IMR-90 (cell line): ENCODE results near the gene UBTD1. TPM values are rescaled to one million over a fixed set of nuclear protein-coding genes. Genes with fewer than 3 reads are reported as not detected.
A peak's percentile ranks its signal among the peaks of the same experiment; 100 is the strongest.

Source experiments
- ATAC-seq: fragments of 200-7000 bp; cut with Tn5 transposase; 2 replicates; pipeline ENCODE4 v1.9.1; 2020; ENCODE audit warnings: low read depth, mild to moderate bottlenecking, moderate library complexity
- Bru-seq: library from RNA; stranded (reverse); fragments of 400-500 nt; gene quantifications from one replicate; lab custom pipeline; 2021; lab: Mats Ljungman, UMichigan
- BruChase-seq, 2 experiments: library from RNA; stranded (reverse); fragments of 400-500 nt; gene quantifications; one replicate each; lab custom pipeline; 2021; lab: Mats Ljungman, UMichigan
- BruUV-seq: library from RNA; stranded (reverse); fragments of 400-500 nt; replicated peaks from 2 replicates; lab custom pipeline; 2021; lab: Mats Ljungman, UMichigan
- CTCF ChIA-PET: fragments of 300-600 bp; formaldehyde crosslinking; extraction: SDS; loops from one replicate; lab custom pipeline; 2021; ENCODE audit warnings: antibody characterized with exemption; lab: Yijun Ruan, JAX
- POLR2A ChIA-PET: fragments of 300-600 bp; sonication (Branson Sonifier 250); formaldehyde crosslinking; loops from one replicate; lab custom pipeline; 2022; ENCODE audit warnings: antibody characterized with exemption; ENCODE audit not compliant: unreplicated experiment; lab: Charles Lee
- DNase-seq: peaks from one replicate; pipeline ENCODE4 v3.0.0; 2013
- H2AFZ ChIP-seq: replicated peaks from 2 replicates; pipeline ENCODE3; 2013; ENCODE audit warnings: low read length, mild to moderate bottlenecking; ENCODE audit not compliant: poor library complexity
- H2AK5ac ChIP-seq: 2 replicates; pipeline ENCODE4 v1.6.1; 2013; ENCODE audit warnings: low read depth, low read length, inconsistent platforms
- H2AK9ac ChIP-seq: replicated peaks from 2 replicates; pipeline ENCODE3; 2013; ENCODE audit warnings: mild to moderate bottlenecking, low read depth, low read length, moderate library complexity; ENCODE audit not compliant: poor library complexity
- H2BK120ac ChIP-seq: 2 replicates; pipeline ENCODE4 v1.6.1; 2013; ENCODE audit warnings: low read depth, low read length, inconsistent platforms
- H2BK15ac ChIP-seq: 3 replicates; pipeline ENCODE4 v1.6.1; 2013; ENCODE audit warnings: low read depth, low read length, inconsistent platforms
- H2BK20ac ChIP-seq: 2 replicates; pipeline ENCODE4 v1.6.1; 2013; ENCODE audit warnings: low read depth, mild to moderate bottlenecking, inconsistent platforms, low read length, moderate library complexity
- H2BK5ac ChIP-seq: 2 replicates; pipeline ENCODE4 v1.6.1; 2013; ENCODE audit warnings: mild to moderate bottlenecking, low read depth, low read length, inconsistent platforms; ENCODE audit not compliant: poor library complexity, severe bottlenecking
- H3K14ac ChIP-seq: replicated peaks from 2 replicates; pipeline ENCODE4 v1.6.1; 2013; ENCODE audit warnings: low read depth, low read length, inconsistent platforms
- H3K18ac ChIP-seq: 2 replicates; pipeline ENCODE4 v1.6.1; 2013; ENCODE audit warnings: low read depth, low read length, control low read depth
- H3K23ac ChIP-seq: 2 replicates; pipeline ENCODE4 v1.6.1; 2013; ENCODE audit warnings: low read depth, low read length, inconsistent platforms
- H3K27ac ChIP-seq: 2 replicates; pipeline ENCODE4 v1.5.1; 2013; ENCODE audit warnings: mild to moderate bottlenecking, control low read depth, low read length; ENCODE audit not compliant: insufficient read depth
- H3K27me3 ChIP-seq: 2 replicates; pipeline ENCODE4 v1.6.1; 2013; ENCODE audit warnings: low read length; ENCODE audit not compliant: control insufficient read depth, insufficient read depth
- H3K36me3 ChIP-seq: 2 replicates; pipeline ENCODE4 v1.6.1; 2013; ENCODE audit warnings: low read length, mixed read lengths; ENCODE audit not compliant: control insufficient read depth, insufficient read depth
- H3K4ac ChIP-seq: 2 replicates; pipeline ENCODE4 v1.6.1; 2013; ENCODE audit warnings: low read depth, low read length, inconsistent platforms
- H3K4me1 ChIP-seq: 2 replicates; pipeline ENCODE4 v1.6.1; 2013; ENCODE audit warnings: low read length, mixed read lengths; ENCODE audit not compliant: control insufficient read depth, insufficient read depth
- H3K4me2 ChIP-seq: 2 replicates; pipeline ENCODE4 v1.6.1; 2013; ENCODE audit warnings: low read depth, mild to moderate bottlenecking, control low read depth, low read length, moderate library complexity
- H3K4me3 ChIP-seq: 2 replicates; pipeline ENCODE4 v1.5.1; 2013; ENCODE audit warnings: low read depth, mild to moderate bottlenecking, control low read depth, low read length, moderate library complexity; ENCODE audit not compliant: insufficient read depth
- H3K56ac ChIP-seq: 2 replicates; pipeline ENCODE4 v1.6.1; 2013; ENCODE audit warnings: low read length, inconsistent platforms; ENCODE audit not compliant: insufficient read depth; ENCODE audit errors: extremely low read depth
- H3K79me1 ChIP-seq, 2 experiments: 2 replicates each; pipeline ENCODE4 v1.6.1; 2013; ENCODE audit warnings: low read length in 2 of 2, inconsistent platforms in 1 of 2, low read depth in 1 of 2
- H3K9ac ChIP-seq: 2 replicates; pipeline ENCODE4 v1.6.1; 2013; ENCODE audit warnings: low read depth, low read length, control low read depth
- H3K9me1 ChIP-seq: 2 replicates; pipeline ENCODE4 v1.6.1; 2013; ENCODE audit warnings: low read length, inconsistent platforms; ENCODE audit not compliant: insufficient read depth
- H3K9me3 ChIP-seq: 2 replicates; pipeline ENCODE4 v1.6.1; 2013; ENCODE audit warnings: low read length; ENCODE audit not compliant: control insufficient read depth, insufficient read depth
- H4K20me1 ChIP-seq: 2 replicates; pipeline ENCODE4 v1.6.1; 2013; ENCODE audit warnings: low read length, inconsistent platforms; ENCODE audit not compliant: insufficient read depth
- H4K5ac ChIP-seq: 2 replicates; pipeline ENCODE4 v1.6.1; 2013; ENCODE audit warnings: mild to moderate bottlenecking, low read depth, low read length, control low read depth
- H4K8ac ChIP-seq, 2 experiments: 2 replicates each; pipeline ENCODE4 v1.6.1; 2013; ENCODE audit warnings: low read depth in 2 of 2, low read length in 2 of 2, control low read depth in 1 of 2, inconsistent platforms in 1 of 2
- H4K91ac ChIP-seq: 2 replicates; pipeline ENCODE4 v1.6.1; 2013; ENCODE audit warnings: low read depth, low read length, inconsistent platforms; ENCODE audit not compliant: insufficient read depth
- BHLHE40 ChIP-seq: fragments of 150-350 bp; IDR thresholded peaks from 2 replicates; pipeline ENCODE4 v1.6.1; 2016; ENCODE audit warnings: mild to moderate bottlenecking, low read depth, low read length
- FOS ChIP-seq: fragments of 150-350 bp; IDR thresholded peaks from 2 replicates; pipeline ENCODE4 v1.6.1; 2016; ENCODE audit warnings: low read depth, low read length
- MAZ ChIP-seq: IDR thresholded peaks from 2 replicates; pipeline ENCODE4 v1.6.1; 2012; ENCODE audit warnings: low read depth, mild to moderate bottlenecking, low read length, improper control_type of control experiment, moderate library complexity, borderline replicate concordance
- MXI1 ChIP-seq: IDR thresholded peaks from 2 replicates; pipeline ENCODE4 v1.6.1; 2012; ENCODE audit warnings: low read depth, mild to moderate bottlenecking, low read length, moderate library complexity, borderline replicate concordance
- RAD21 ChIP-seq: IDR thresholded peaks from 2 replicates; pipeline ENCODE4 v1.6.1; 2012; ENCODE audit warnings: low read length, improper control_type of control experiment
- RFX5 ChIP-seq: IDR thresholded peaks from 2 replicates; pipeline ENCODE4 v1.8.0; 2012; ENCODE audit warnings: low read depth, mild to moderate bottlenecking, low read length, moderate library complexity
- SMC3 ChIP-seq: fragments of 150-350 bp; IDR thresholded peaks from 2 replicates; pipeline ENCODE4 v1.6.1; 2016; ENCODE audit warnings: low read depth, mild to moderate bottlenecking, antibody characterized with exemption, low read length, moderate library complexity
- WGBS, 2 experiments: methylation state at CpG; one replicate each; pipeline versions ENCODE4 v1.1.5 to v1.1.7; 2013; ENCODE audit warnings: missing lambda C conversion rate in 2 of 2; ENCODE audit not compliant: insufficient read length in 1 of 2; ENCODE audit errors: extremely low coverage in 2 of 2; 5-methylcytosine and 5-hydroxymethylcytosine counted together
- dilution Hi-C: fragments of 300-500 bp; cut with HindIII; formaldehyde crosslinking; loops from one replicate; pipeline ENCODE4 v1.14.3; 2018; ENCODE audit warnings: low sequenced_read_pairs; ENCODE audit not compliant: unreplicated experiment
- in situ Hi-C: fragments of 300-500 bp; cut with MboI; formaldehyde crosslinking; loops from 3 replicates; pipeline ENCODE4 v1.14.3; 2019; ENCODE audit warnings: low sequenced_read_pairs, inconsistent platforms, mixed read lengths
- intact Hi-C: fragments of 100-400 bp; cut with micrococcal nuclease; formaldehyde crosslinking; loops from 2 replicates; pipeline ENCODE4 v1.10.0; 2022
- long read RNA-seq: library from polyadenylated mRNA; unstranded; transcript quantifications from one replicate; pipeline ENCODE4 v2.0.0, GENCODE V29; 2021; ENCODE audit not compliant: unreplicated experiment
- polyA plus RNA-seq, 3 experiments: library from polyadenylated mRNA; depleted of rRNA; stranded (reverse); fragments of >200 nt; gene quantifications; 2 replicates each; pipeline ENCODE4 v1.2.3, GENCODE V29; 2012; ENCODE audit warnings: low replicate concordance in 1 of 3
- total RNA-seq: library from RNA; depleted of rRNA; stranded (reverse); fragments of >200 nt; gene quantifications from 2 replicates; pipeline ENCODE4 v1.2.3, GENCODE V29; 2012; rRNA removed
- TF ChIP-seq, protein P1 (sequence below): fragments of 150-350 bp; IDR thresholded peaks from 2 replicates; pipeline ENCODE4 v1.6.1; 2016; ENCODE audit warnings: low read depth, mild to moderate bottlenecking, low read length, moderate library complexity, borderline replicate concordance

UBTD1 gene, protein sequence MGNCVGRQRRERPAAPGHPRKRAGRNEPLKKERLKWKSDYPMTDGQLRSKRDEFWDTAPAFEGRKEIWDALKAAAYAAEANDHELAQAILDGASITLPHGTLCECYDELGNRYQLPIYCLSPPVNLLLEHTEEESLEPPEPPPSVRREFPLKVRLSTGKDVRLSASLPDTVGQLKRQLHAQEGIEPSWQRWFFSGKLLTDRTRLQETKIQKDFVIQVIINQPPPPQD
- total RNA-seq, result 21.9 TPM in 2 replicates
- 44.9 and 57.5 TPM in 2 replicates for polyA plus RNA-seq (2012; rRNA removed)
- 57.1 and 67.3 TPM in 2 replicates for polyA plus RNA-seq (2012; cell fraction: cytosol; rRNA removed)
- polyA plus RNA-seq (2012; cell fraction: nucleus; rRNA removed; ENCODE audit: low replicate concordance), result 17.2 and 37.0 TPM in 2 replicates
- percentile 74 among the genes with signal in this experiment for Bru-seq, nascent RNA
- percentile 81 among the genes with signal in this experiment for BruChase-seq, experiment 1, labeled RNA remaining after a 6-hour chase
- BruChase-seq, experiment 2, labeled RNA remaining after a 2-hour chase, result percentile 76 among the genes with signal in this experiment
- long read RNA-seq, transcript UBTD1-201 (3 exons, 1,706 nt), result major isoform, 43 of 50 reads
- long read RNA-seq, partial matches to known transcripts, result 3 of 50 reads
- long read RNA-seq, other reads (novel, unspliced or antisense), result 4 of 50 reads

DNA sequence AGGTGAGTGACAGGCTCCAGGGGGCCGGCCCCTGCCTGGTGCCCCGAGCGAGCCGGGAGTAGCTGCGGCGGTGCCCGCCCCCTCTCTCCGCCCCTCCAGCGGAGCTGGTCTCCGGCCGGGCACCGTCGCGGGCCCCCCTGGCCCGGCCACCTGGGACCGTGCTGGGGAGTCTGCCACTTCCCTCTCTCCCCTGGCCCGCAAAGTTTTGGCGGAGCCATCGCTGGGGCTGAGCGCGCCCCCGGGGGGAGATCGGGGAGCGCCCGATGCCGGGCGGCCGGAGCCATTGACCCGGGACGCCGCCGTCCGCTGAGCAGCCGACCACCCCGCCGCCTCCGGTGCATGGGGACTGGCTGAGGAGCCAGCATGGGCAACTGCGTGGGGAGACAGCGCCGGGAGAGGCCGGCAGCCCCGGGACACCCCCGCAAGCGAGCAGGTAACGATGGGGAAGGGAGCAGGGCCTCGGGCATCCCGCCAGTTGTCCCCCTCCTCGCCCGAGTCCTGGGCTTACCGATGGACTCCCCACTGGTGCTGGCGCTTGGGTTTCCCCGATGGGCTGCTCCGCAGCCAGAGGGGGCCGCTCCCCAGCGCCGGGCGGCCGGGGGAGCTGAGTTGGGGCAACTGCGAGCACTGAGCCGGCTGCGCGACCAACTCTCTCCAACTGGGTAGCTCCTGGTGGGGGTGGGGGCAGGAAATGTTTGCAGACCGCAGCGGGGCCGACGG is at the start of gene UBTD1:
Gene UBTD1 (plus strand): TSS at position 84 of the 720 bp plus-strand sequence. CDS start 280 bp downstream, at position 364.
- H2AK9ac ChIP-seq, result peak within 1 kb of the TSS; percentile 99
- peak within 1 kb of the TSS; percentile 96 for H3K23ac ChIP-seq
- ATAC-seq (peak; percentile 16), DNase-seq (peak; percentile 49)
- peak within 1 kb of the TSS; percentile 93 for H3K14ac ChIP-seq
- peak within 1 kb of the TSS; percentile 94 for H3K4me2 ChIP-seq
- in situ Hi-C loops, result no loop called here
- peak within 1 kb of the TSS; percentile 22 for H4K5ac ChIP-seq
- no peaks in the 10 kb centered on the region for H3K27me3 ChIP-seq
- H2BK120ac ChIP-seq, result peak within 1 kb of the TSS; percentile 39; the same call in 1 of the 2 replicates
- H2BK20ac ChIP-seq, result no peak within 1 kb of the TSS
- CTCF ChIA-PET, result no interaction called here
- H3K4ac ChIP-seq, result peak within 1 kb of the TSS; percentile 96
- peak within 1 kb of the TSS; percentile 87 for H2BK5ac ChIP-seq
- H3K9me1 ChIP-seq, result peaks cover 27% of the 10 kb centered on the region
- peak within 1 kb of the TSS; percentile 82 for H3K4me3 ChIP-seq
- H2AFZ ChIP-seq, result peak within 1 kb of the TSS; percentile 95
- POLR2A ChIA-PET, result interaction anchor here (0.6 kb wide), 1 partner anchor 31 kb away, joined by 6 read pairs; no protein-coding TSS in a partner anchor
- peak within 1 kb of the TSS; percentile 46; the same call in 1 of the 3 replicates for H2BK15ac ChIP-seq
- H3K36me3 ChIP-seq, result 0 out of 2 replicates have a peak, but pooled peaks cover 2% of the 10 kb centered on the region
- H3K9ac ChIP-seq, result peak within 1 kb of the TSS; percentile 85
- H3K18ac ChIP-seq, result peak within 1 kb of the TSS; percentile 17
- peak within 1 kb of the TSS; percentile 68 to 85 for H4K8ac ChIP-seq
- peak within 1 kb of the TSS; percentile 99 for H2AK5ac ChIP-seq
- dilution Hi-C loops, result no loop called here
- H3K4me1 ChIP-seq, result peaks cover 9% of the 10 kb centered on the region
- H3K9me3 ChIP-seq, result no peaks in the 10 kb centered on the region
- H3K27ac ChIP-seq, result peak within 1 kb of the TSS; percentile 79
- WGBS, 2 experiments, result 0% methylated on average over 25 of the region's 66 CpGs; no CpG with 5 or more reads in 1 of the 2 experiments
- H3K56ac ChIP-seq, result peak within 1 kb of the TSS; percentile 92
- BruUV-seq, result no TSS peak
- peaks cover 32 to 73% of the 10 kb centered on the region in 2 experiments for H3K79me1 ChIP-seq
- peak within 1 kb of the TSS; percentile 86 for H4K91ac ChIP-seq
- H4K20me1 ChIP-seq, result peaks cover 58% of the 10 kb centered on the region
- TF ChIP-seq SMC3, result 0 out of 2 replicates have a peak, but pooled peaks have one; percentile 7
- TF ChIP-seq FOS, result no peak
- TF ChIP-seq, protein P1, sequence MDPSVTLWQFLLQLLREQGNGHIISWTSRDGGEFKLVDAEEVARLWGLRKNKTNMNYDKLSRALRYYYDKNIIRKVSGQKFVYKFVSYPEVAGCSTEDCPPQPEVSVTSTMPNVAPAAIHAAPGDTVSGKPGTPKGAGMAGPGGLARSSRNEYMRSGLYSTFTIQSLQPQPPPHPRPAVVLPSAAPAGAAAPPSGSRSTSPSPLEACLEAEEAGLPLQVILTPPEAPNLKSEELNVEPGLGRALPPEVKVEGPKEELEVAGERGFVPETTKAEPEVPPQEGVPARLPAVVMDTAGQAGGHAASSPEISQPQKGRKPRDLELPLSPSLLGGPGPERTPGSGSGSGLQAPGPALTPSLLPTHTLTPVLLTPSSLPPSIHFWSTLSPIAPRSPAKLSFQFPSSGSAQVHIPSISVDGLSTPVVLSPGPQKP, result no peak
- TF ChIP-seq RAD21, result peak; percentile 7; the same call in 1 of the 2 replicates
- TF ChIP-seq MAZ, result peak; percentile 65; the same call in 1 of the 2 replicates
- no peak for TF ChIP-seq BHLHE40
- no peak for TF ChIP-seq RFX5
- 0 out of 2 replicates have a peak, but pooled peaks have one; percentile 23 for TF ChIP-seq MXI1
- intact Hi-C loops, result loop anchor here (1.0 to 5.0 kb wide), 3 partner anchors 54 to 188 kb away; partner anchors contain the start of genes AVPI1 and PI4K2A
